H1 (cell line): ENCODE data around the gene FAM3B. TPM values are rescaled to one million over a fixed set of nuclear protein-coding genes. Genes with fewer than 3 reads are reported as not detected.

Experiments
- CTCF ChIA-PET: fragments of 300-600 bp; sonication (Branson Sonifier 250); formaldehyde crosslinking; loops from one replicate; lab custom pipeline; 2021; ENCODE audit not compliant: partially characterized antibody; lab: Charles Lee
- POLR2A ChIA-PET: fragments of 300-600 bp; sonication (Branson Sonifier 250); formaldehyde crosslinking; loops from one replicate; lab custom pipeline; 2021; ENCODE audit warnings: inconsistent platforms; ENCODE audit not compliant: partially characterized antibody; lab: Charles Lee
- DNase-seq, 2 experiments: peaks; one replicate each; pipeline versions ENCODE4 v3.0.0 to v3.0.0-alpha.2; 2010 to 2022; ENCODE audit warnings: low spot score in 2 of 2, low read depth in 1 of 2, mixed read lengths in 1 of 2
- FAIRE-seq: peaks from 2 replicates; lab custom pipeline; 2011; peaks lifted over from hg19 to GRCh38; lab: Jason Lieb, UNC
- H2AFZ ChIP-seq: 2 replicates; pipeline ENCODE4 v1.8.1; 2012; ENCODE audit warnings: low read length, inconsistent platforms
- H2AK5ac ChIP-seq: 2 replicates; pipeline ENCODE4 v1.6.1; 2013; ENCODE audit warnings: low read depth, low read length
- H2BK120ac ChIP-seq: replicated peaks from 2 replicates; pipeline ENCODE3; 2013; ENCODE audit warnings: low read depth, low read length, inconsistent platforms
- H2BK12ac ChIP-seq: 2 replicates; pipeline ENCODE4 v1.6.1; 2013; ENCODE audit warnings: low read depth, low read length
- H2BK15ac ChIP-seq: 2 replicates; pipeline ENCODE4 v1.6.1; 2013; ENCODE audit warnings: low read length
- H2BK20ac ChIP-seq: 2 replicates; pipeline ENCODE4 v1.6.1; 2013; ENCODE audit warnings: low read length
- H2BK5ac ChIP-seq: 2 replicates; pipeline ENCODE4 v1.6.1; 2013; ENCODE audit warnings: low read depth, low read length
- H3K14ac ChIP-seq: 2 replicates; pipeline ENCODE4 v1.6.1; 2013; ENCODE audit warnings: inconsistent platforms; ENCODE audit not compliant: insufficient read length
- H3K18ac ChIP-seq: 2 replicates; pipeline ENCODE4 v1.6.1; 2013; ENCODE audit warnings: low read length; ENCODE audit errors: extremely low read depth
- H3K23ac ChIP-seq: 2 replicates; pipeline ENCODE4 v1.6.1; 2013; ENCODE audit warnings: inconsistent platforms; ENCODE audit not compliant: insufficient read length
- H3K23me2 ChIP-seq: 2 replicates; pipeline ENCODE4 v1.6.1; 2013; ENCODE audit warnings: low read depth, low read length
- H3K27ac ChIP-seq: 2 replicates; pipeline ENCODE4 v1.6.1; 2011; ENCODE audit warnings: low read depth, low read length, inconsistent platforms
- H3K27me3 ChIP-seq, 4 experiments: replicated peaks in 1 of 4; 1 replicate in 1 of 4; 2 replicates in 3 of 4; pipeline versions ENCODE4 v1.6.1 to v1.8.1; 2011 to 2013; ENCODE audit warnings: low read length in 3 of 4, mild to moderate bottlenecking in 3 of 4, inconsistent platforms in 2 of 4, mixed read lengths in 2 of 4, moderate library complexity in 1 of 4; ENCODE audit not compliant: control insufficient read depth in 3 of 4, insufficient read depth in 3 of 4; ENCODE audit errors: extremely low read depth in 1 of 4
- H3K36me3 ChIP-seq, 4 experiments: 2 replicates each; pipeline versions ENCODE4 v1.6.1 to v1.8.1; 2011 to 2013; ENCODE audit warnings: mild to moderate bottlenecking in 4 of 4, low read length in 3 of 4, moderate library complexity in 2 of 4, control low read depth in 1 of 4, inconsistent platforms in 1 of 4; ENCODE audit not compliant: insufficient read depth in 4 of 4, control insufficient read depth in 2 of 4
- H3K4ac ChIP-seq: replicated peaks from 2 replicates; pipeline ENCODE3; 2013; ENCODE audit warnings: low read length, low read depth, mixed read lengths, inconsistent platforms; ENCODE audit not compliant: insufficient read length
- H3K4me1 ChIP-seq, 4 experiments: replicated peaks in 1 of 4; 1 replicate in 1 of 4; 2 replicates in 3 of 4; pipeline versions ENCODE4 v1.6.1 to v1.8.1; 2011 to 2013; ENCODE audit warnings: low read length in 3 of 4, inconsistent platforms in 2 of 4, mixed read lengths in 1 of 4; ENCODE audit not compliant: insufficient read depth in 4 of 4, control insufficient read depth in 3 of 4
- H3K4me2 ChIP-seq, 2 experiments: 2 replicates each; pipeline versions ENCODE4 v1.6.1 to v1.8.1; 2011 to 2013; ENCODE audit warnings: low read depth in 2 of 2, low read length in 2 of 2, control low read depth in 1 of 2, inconsistent platforms in 1 of 2, mild to moderate bottlenecking in 1 of 2; ENCODE audit not compliant: insufficient read depth in 1 of 2
- H3K4me3 ChIP-seq, 4 experiments: fragments of 200-600, 300-600 bp in 1 of 4; sonication (generic), shearing (Covaris generic), sonication (Bioruptor Twin) in 1 of 4; 2 replicates each; pipeline versions ENCODE4 v1.5.1 to v1.8.1; 2011 to 2016; ENCODE audit warnings: low read length in 4 of 4, low read depth in 3 of 4, control low read depth in 2 of 4, inconsistent platforms in 2 of 4, mild to moderate bottlenecking in 2 of 4, mixed read lengths in 1 of 4, moderate library complexity in 1 of 4; ENCODE audit not compliant: insufficient read depth in 2 of 4; ENCODE audit errors: extremely low read depth in 1 of 4
- H3K56ac ChIP-seq: replicated peaks from 2 replicates; pipeline ENCODE3; 2013; ENCODE audit warnings: low read depth, mild to moderate bottlenecking, mixed read lengths, low read length, inconsistent platforms; ENCODE audit not compliant: insufficient read length
- H3K79me1 ChIP-seq: 2 replicates; pipeline ENCODE4 v1.6.1; 2013; ENCODE audit warnings: low read depth, low read length, control low read depth
- H3K79me2 ChIP-seq, 2 experiments: 2 replicates each; pipeline versions ENCODE4 v1.6.1 to v1.8.1; 2012 to 2013; ENCODE audit warnings: low read length in 2 of 2, mild to moderate bottlenecking in 2 of 2, inconsistent platforms in 1 of 2; ENCODE audit not compliant: insufficient read depth in 2 of 2, control insufficient read depth in 1 of 2
- H3K9ac ChIP-seq, 4 experiments: replicated peaks in 1 of 4; 1 replicate in 1 of 4; 2 replicates in 3 of 4; pipeline versions ENCODE4 v1.6.1 to v1.8.1; 2011 to 2013; ENCODE audit warnings: low read depth in 3 of 4, low read length in 3 of 4, control low read depth in 2 of 4, mild to moderate bottlenecking in 2 of 4, moderate library complexity in 2 of 4, inconsistent platforms in 1 of 4; ENCODE audit errors: extremely low read depth in 1 of 4
- H3K9me3 ChIP-seq, 2 experiments: 2 replicates each; pipeline versions ENCODE4 v1.6.1 to v1.8.1; 2012 to 2013; ENCODE audit warnings: mild to moderate bottlenecking in 2 of 2, moderate library complexity in 2 of 2, control low read depth in 1 of 2, inconsistent platforms in 1 of 2, low read depth in 1 of 2, low read length in 1 of 2, mixed read lengths in 1 of 2; ENCODE audit not compliant: insufficient read depth in 2 of 2
- H4K20me1 ChIP-seq, 2 experiments: replicated peaks in 1 of 2; 2 replicates each; pipeline versions ENCODE3 to v1.8.1; 2011 to 2013; ENCODE audit warnings: inconsistent platforms in 2 of 2, low read length in 2 of 2, mild to moderate bottlenecking in 1 of 2; ENCODE audit not compliant: insufficient read depth in 2 of 2, control insufficient read depth in 1 of 2
- H4K5ac ChIP-seq: 2 replicates; pipeline ENCODE4 v1.6.1; 2013; ENCODE audit warnings: low read length, low read depth, mixed read lengths, inconsistent platforms; ENCODE audit not compliant: insufficient read length
- H4K8ac ChIP-seq: 2 replicates; pipeline ENCODE4 v1.8.0; 2013; ENCODE audit warnings: mild to moderate bottlenecking, moderate library complexity, low read length, inconsistent platforms; ENCODE audit not compliant: insufficient read depth; ENCODE audit errors: extremely low read depth
- H4K91ac ChIP-seq: replicated peaks from 2 replicates; pipeline ENCODE3; 2013; ENCODE audit warnings: low read length, mixed read lengths, inconsistent platforms; ENCODE audit not compliant: insufficient read length
- ASH2L ChIP-seq: fragments of 200-600, 300-600 bp; sonication (generic); IDR thresholded peaks from one replicate; pipeline ENCODE4 v1.7.1; 2017; ENCODE audit warnings: low read length
- BCL11A ChIP-seq, 2 experiments: IDR thresholded peaks; one replicate each; pipeline ENCODE4 v1.6.1; 2011; ENCODE audit warnings: low read depth in 2 of 2, low read length in 2 of 2, mild to moderate bottlenecking in 2 of 2
- CREB1 ChIP-seq: IDR thresholded peaks from 2 replicates; pipeline ENCODE4 v1.6.1; 2012; ENCODE audit warnings: inconsistent platforms
- CTCF ChIP-seq, 3 experiments: IDR thresholded peaks; 1 replicate in 2 of 3; 2 replicates in 1 of 3; pipeline versions ENCODE4 v1.5.1 to v1.6.1; 2011; ENCODE audit warnings: low read length in 3 of 3, mild to moderate bottlenecking in 3 of 3, inconsistent platforms in 2 of 3, low read depth in 1 of 3, moderate library complexity in 1 of 3; ENCODE audit not compliant: insufficient read depth in 1 of 3; ENCODE audit errors: control extremely low read depth in 1 of 3
- MAFK ChIP-seq: IDR thresholded peaks from 2 replicates; pipeline ENCODE4 v1.6.1; 2012; ENCODE audit warnings: low read depth, mild to moderate bottlenecking, improper control_type of control experiment, low read length
- POLR2A ChIP-seq, 2 experiments: IDR thresholded peaks; 1 replicate in 1 of 2; 2 replicates in 1 of 2; pipeline ENCODE4 v1.6.1; 2011; ENCODE audit warnings: low read depth in 2 of 2, low read length in 2 of 2, mild to moderate bottlenecking in 2 of 2; ENCODE audit errors: control extremely low read depth in 1 of 2
- RAD21 ChIP-seq, 2 experiments: IDR thresholded peaks in 1 of 2; conservative IDR thresholded peaks in 1 of 2; 2 replicates each; pipeline ENCODE4 v1.6.1; 2011; ENCODE audit warnings: low read depth in 2 of 2, low read length in 2 of 2, improper control_type of control experiment in 1 of 2, inconsistent platforms in 1 of 2, mild to moderate bottlenecking in 1 of 2, moderate library complexity in 1 of 2
- SIX5 ChIP-seq: IDR thresholded peaks from 2 replicates; pipeline ENCODE4 v1.6.1; 2011; ENCODE audit warnings: mild to moderate bottlenecking, low read depth, low read length
- SP2 ChIP-seq: IDR thresholded peaks from 2 replicates; pipeline ENCODE4 v1.6.1; 2012; ENCODE audit warnings: mild to moderate bottlenecking, low read length, inconsistent platforms
- SUZ12 ChIP-seq: fragments of 200-600 bp; sonication (generic); IDR thresholded peaks from 2 replicates; pipeline ENCODE4 v1.6.1; 2012; ENCODE audit warnings: mild to moderate bottlenecking, inconsistent platforms, low read length, moderate library complexity, mixed read lengths
- TCF12 ChIP-seq: IDR thresholded peaks from 2 replicates; pipeline ENCODE4 v1.6.1; 2011; ENCODE audit warnings: low read depth, mild to moderate bottlenecking, low read length
- TEAD4 ChIP-seq: IDR thresholded peaks from 2 replicates; pipeline ENCODE4 v1.6.1; 2012; ENCODE audit warnings: low read depth, low read length, inconsistent platforms, mixed read lengths
- WGBS, 2 experiments: shearing (Covaris generic) in 1 of 2; methylation state at CpG; one replicate each; pipeline versions ENCODE4 v1.1.6 to v1.1.7; 2013 to 2015; ENCODE audit warnings: low lambda C conversion rate in 2 of 2, mixed read lengths in 2 of 2, inconsistent platforms in 1 of 2, low coverage in 1 of 2, missing lambda C conversion rate in 1 of 2; ENCODE audit not compliant: insufficient replicate concordance in 2 of 2, insufficient coverage in 1 of 2, insufficient read length in 1 of 2; ENCODE audit errors: extremely low coverage in 1 of 2, missing lambda C conversion rate in 1 of 2; 5-methylcytosine and 5-hydroxymethylcytosine counted together
- polyA plus RNA-seq, 7 experiments: library from polyadenylated mRNA; depleted of rRNA in 3 of 7; stranded (reverse) in 5 of 7; unstranded in 2 of 7; fragments of >200 nt in 5 of 7; fragments of 200-250 nt in 2 of 7; gene quantifications; 1 replicate in 5 of 7; 2 replicates in 1 of 7; 4 replicates in 1 of 7; pipeline versions ENCODE4 v1.2.1 to v1.2.3, GENCODE V29; 2011 to 2013; ENCODE audit warnings: missing spikeins in 2 of 7, mixed read lengths in 2 of 7
- total RNA-seq: library from RNA; stranded (reverse); fragmentation: NEBNext Ultra II Directional; extraction: Animal tissue kit (Norgen Biotek cat#: 25700); gene quantifications from 2 replicates; pipeline ENCODE4 v1.2.1, GENCODE V29; 2021

Gene FAM3B
- total and polyA plus RNA-seq, 2 of the 8 experiments (the other 6 are each of a cell fraction or from before 2014, with no cell fraction given) = 2.0 TPM

GRCh38 chr21:41359286-41359685 lies 42.7 kb downstream of the FAM3B start:
- no peak for FAIRE-seq
- Histone ChIP-seq H2AFZ (no peak overlapping the region), H3K27ac (no peak overlapping the region), H2BK15ac (no peak overlapping the region), H3K79me1 (no peaks in the 10 kb centered on the region), H2BK120ac (no peak overlapping the region), H4K8ac (no peak overlapping the region), H4K20me1 (no peaks in the 10 kb centered on the region), H2BK12ac (peak overlapping the region; percentile 52; the same call in 1 of the 2 replicates), H3K4me1 (peaks cover 0 to 6% (median 4%) of the 10 kb centered on the region in 4 experiments; a peak in 4 of 7 replicates), H2BK5ac (no peak overlapping the region), H3K4me3 (no peak overlapping the region), H3K23ac (no peak overlapping the region), H2BK20ac (no peak overlapping the region), H3K27me3 (no peaks in the 10 kb centered on the region; a peak in 2 of 7 replicates), H3K4me2 (no peak overlapping the region), H3K4ac (no peak overlapping the region), H4K5ac (no peak overlapping the region), H3K9ac (no peak overlapping the region), H3K79me2 (no peaks in the 10 kb centered on the region), H3K23me2 (no peaks in the 10 kb centered on the region; the same call in 1 of the 2 replicates), H3K9me3 (no peaks in the 10 kb centered on the region), H3K36me3 (no peaks in the 10 kb centered on the region), H4K91ac (no peak overlapping the region), H3K56ac (no peak overlapping the region), H3K14ac (no peak overlapping the region), H2AK5ac (no peak overlapping the region), H3K18ac (no peak overlapping the region)
- no peak for DNase-seq
- ChIA-PET POLR2A (interaction anchor here (0.7 to 1.0 kb wide), 2 partner anchors 76 to 107 kb away, joined by 3 read pairs; no protein-coding TSS in a partner anchor), CTCF (interaction anchor here (0.8 to 9.6 kb wide), 10 partner anchors 11 to 237 kb away, joined by 3 to 72 read pairs (median 4); no protein-coding TSS in a partner anchor)
- whole genome bisulfite sequencing, 2 experiments = 84% methylated on average over 12 of the region's 12 CpGs; no CpG with 5 or more reads in 1 of the 2 experiments
- TF ChIP-seq BCL11A (IDR thresholded peaks at IDR 0.05; ENCODE audit: low read depth in 2 of 2, low read length in 2 of 2) = no peak
- no peak for TF ChIP-seq SIX5
- TF ChIP-seq SUZ12 = no peak
- peak; percentile 20 to 58; a peak in 3 of 4 replicates for TF ChIP-seq RAD21 (IDR thresholded peaks at IDR 0.05 in 1 of 2, conservative IDR thresholded peaks at IDR 0.05 in 1 of 2; ENCODE audit: low read depth in 2 of 2, low read length in 2 of 2)
- TF ChIP-seq POLR2A (IDR thresholded peaks at IDR 0.05; ENCODE audit: control extremely low read depth in 1 of 2, low read depth in 2 of 2, low read length in 2 of 2) = no peak
- no peak for TF ChIP-seq ASH2L
- TF ChIP-seq SP2 = no peak
- TF ChIP-seq CTCF (IDR thresholded peaks at IDR 0.05; ENCODE audit: control extremely low read depth in 1 of 3, insufficient read depth in 1 of 3, low read depth in 1 of 3, low read length in 3 of 3) = peak; percentile 52 to 72 (median 68)
- TF ChIP-seq TEAD4 = no peak
- TF ChIP-seq CREB1 = 0 out of 2 replicates have a peak, but pooled peaks have one; percentile 15
- no peak for TF ChIP-seq TCF12
- no peak for TF ChIP-seq MAFK
